Mucosa of descending colon (tissue), 3 donors: ENCODE results near the gene EED. TPM values are rescaled to one million over a fixed set of nuclear protein-coding genes. Genes with fewer than 3 reads are reported as not detected.

Experiments used
- ATAC-seq: fragments of 200-7000 bp; cut with Tn5 transposase; one replicate; pipeline ENCODE4 v1.9.1; 2020; ENCODE audit warnings: mild to moderate bottlenecking, moderate library complexity
- DNase-seq, 3 donors: peaks; one replicate each; pipeline ENCODE4 v3.0.0-alpha.2; 2020
- H3K36me3 ChIP-seq: fragments of 200-600 bp; one replicate; pipeline ENCODE4 v1.8.0; 2021; ENCODE audit warnings: low read depth, mild to moderate bottlenecking
- H3K4me1 ChIP-seq: fragments of 200-600 bp; one replicate; pipeline ENCODE4 v1.8.0; 2021; ENCODE audit warnings: low read depth, mild to moderate bottlenecking
- H3K4me3 ChIP-seq: fragments of 200-600 bp; one replicate; pipeline ENCODE4 v1.8.0; 2021; ENCODE audit warnings: mild to moderate bottlenecking
- H3K9me3 ChIP-seq: fragments of 200-600 bp; one replicate; pipeline ENCODE4 v1.8.0; 2021; ENCODE audit warnings: mild to moderate bottlenecking
- CTCF ChIP-seq: fragments of 200-600 bp; IDR thresholded peaks from one replicate; pipeline ENCODE4 v1.8.0; 2022; ENCODE audit warnings: antibody characterized with exemption, mild to moderate bottlenecking
- intact Hi-C, 2 donors: fragments of 100-400 bp; cut with DNase I in 1 of 2; cut with micrococcal nuclease in 1 of 2; formaldehyde crosslinking; loops; one replicate each; pipeline versions ENCODE4 v1.11.0 to v1.11.1; 2022; cut with DNase I, micrococcal nuclease
- total RNA-seq, 3 donors: library from RNA; stranded (reverse); fragmentation: NEBNext Ultra II Directional in 2 of 3; extraction: Animal tissue kit (Norgen Biotek cat#: 25700) in 2 of 3; gene quantifications; one replicate each; pipeline versions ENCODE4 v1.2.1 to v1.2.4, GENCODE V29; 2021 to 2023
- donor health status: DM: no; HTN: no; CAD: no; lungs with moderate emphysema.
- donor health status: DM: no; HTN: no; CAD: no.
- donor health status: DM: no; HTN: yes; CAD: no.

EED gene
- total RNA-seq, 3 donors from 2014 or later, result 21.9 to 29.6 (median 22.0) TPM

GRCh38 chr11:86275493-86276370, 31.2 kb downstream of the EED start:
- ATAC-seq (no peak), DNase-seq (no peak)
- no peak for TF ChIP-seq CTCF
- H3K4me3 ChIP-seq, result no peak overlapping the region
- intact Hi-C loops, result no loop called here
- H3K9me3 ChIP-seq, result no peaks in the 10 kb centered on the region
- no peaks in the 10 kb centered on the region for H3K36me3 ChIP-seq
- no peaks in the 10 kb centered on the region for H3K4me1 ChIP-seq

- no peak for ATAC-seq
- Histone ChIP-seq H3K4me1 (no peaks in the 10 kb centered on the region), H3K9me3 (no peaks in the 10 kb centered on the region), H3K36me3 (no peaks in the 10 kb centered on the region), H3K4me3 (no peak overlapping the region)
- no peak for TF ChIP-seq CTCF
- intact Hi-C loops, result no loop called here
- DNase-seq, result no peak
These were observed 33.2 kb downstream of the EED start for GRCh38 chr11:86277741-86278140.

GRCh38 chr11:86278226-86278625, 33.7 kb downstream of the EED start:
- DNase-seq (no peak), ATAC-seq (no peak)
- Histone ChIP-seq H3K4me1 (no peaks in the 10 kb centered on the region), H3K36me3 (no peaks in the 10 kb centered on the region), H3K4me3 (no peak overlapping the region), H3K9me3 (no peaks in the 10 kb centered on the region)
- no peak for TF ChIP-seq CTCF
- intact Hi-C loops, result no loop called here

- intact Hi-C loops, result no loop called here
- DNase-seq, result no peak
- no peak for TF ChIP-seq CTCF
- no peak overlapping the region for H3K4me3 ChIP-seq
- no peak for ATAC-seq
- no peaks in the 10 kb centered on the region for H3K4me1 ChIP-seq
- H3K9me3 ChIP-seq, result no peaks in the 10 kb centered on the region
- H3K36me3 ChIP-seq, result no peaks in the 10 kb centered on the region
These were observed 35.2 kb downstream of the EED start for GRCh38 chr11:86279747-86280146.

GRCh38 chr11:86287468-86287796, 42.9 kb downstream of the EED start:
- H3K4me3 ChIP-seq, result no peak overlapping the region
- DNase-seq (no peak), ATAC-seq (no peak)
- peaks cover 4% of the 10 kb centered on the region for H3K4me1 ChIP-seq
- H3K9me3 ChIP-seq, result no peaks in the 10 kb centered on the region
- intact Hi-C loops, result no loop called here
- no peaks in the 10 kb centered on the region for H3K36me3 ChIP-seq
- no peak for TF ChIP-seq CTCF
